ENCODE results near the gene NTM.

Gene NTM

DNA sequence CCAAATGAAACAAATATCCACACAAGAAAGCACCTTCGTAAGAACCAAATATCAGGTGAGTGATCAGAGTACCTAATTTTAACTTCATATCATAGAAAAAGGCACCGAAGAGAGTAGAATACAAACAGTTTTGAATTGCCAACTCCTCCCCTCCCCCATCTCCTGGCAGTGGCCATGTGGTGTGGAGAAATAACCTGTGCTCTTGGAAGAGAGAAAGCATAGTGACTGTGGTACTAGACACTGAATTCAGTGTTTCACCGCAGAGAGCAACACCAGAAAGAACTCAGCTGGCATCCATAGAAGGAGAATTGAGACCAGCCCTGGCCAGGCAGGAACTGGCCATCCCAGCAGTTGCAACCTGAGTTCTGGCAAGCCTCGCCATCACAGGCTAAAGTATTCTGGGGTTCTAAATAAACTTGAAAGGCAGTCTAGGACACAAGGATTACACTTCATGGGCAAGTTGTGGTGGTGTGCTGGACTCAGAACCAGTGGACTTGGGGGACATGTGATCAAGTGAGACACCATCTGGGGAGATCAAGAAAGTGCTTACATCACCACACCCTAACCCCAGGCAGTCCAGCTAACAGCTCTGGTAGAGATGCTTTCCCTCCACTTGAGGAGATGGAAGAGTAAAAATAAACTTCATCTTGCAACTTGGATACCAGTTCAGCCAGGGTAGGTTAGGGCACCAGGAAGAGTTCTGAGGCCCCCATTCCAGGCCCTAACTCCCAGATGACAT lies 1003.2 kb downstream of the NTM start:
- no peak for DNase-seq
- Histone ChIP-seq H3K4me3 (ENCODE audit: low read depth, low read length) (no peak overlapping the region), H3K9me3 (peaks cover 2% of the 10 kb centered on the region; the same call in 1 of the 2 replicates), H3K4me1 (no peaks in the 10 kb centered on the region), H3K27me3 (no peaks in the 10 kb centered on the region), H3K36me3 (no peaks in the 10 kb centered on the region)
- TF ChIP-seq CTCF (IDR thresholded peaks at IDR 0.05; ENCODE audit: low read depth, low read length), result no peak

- no peak for TF ChIP-seq CTCF (IDR thresholded peaks at IDR 0.05; ENCODE audit: low read depth, low read length)
- Histone ChIP-seq H3K27me3 (no peaks in the 10 kb centered on the region), H3K4me3 (ENCODE audit: low read depth, low read length) (no peak overlapping the region)
Measured at GRCh38 chr11:132379540-132379939, 1009.1 kb downstream of the NTM start.

More at GRCh38 chr11:132379540-132379939, 1009.1 kb downstream of the NTM start:
- H3K9me3 ChIP-seq, result peaks cover 2% of the 10 kb centered on the region; the same call in 1 of the 2 replicates
- no peak for DNase-seq
- H3K4me1 ChIP-seq, result no peaks in the 10 kb centered on the region
- H3K36me3 ChIP-seq, result no peaks in the 10 kb centered on the region

All from BE2C (cell line).